Progenitor cell of endocrine pancreas (in vitro differentiated cells): ENCODE measurements around the gene MYO1G. TPM values are rescaled to one million over a fixed set of nuclear protein-coding genes. Genes with fewer than 3 reads are reported as not detected.
A peak's percentile ranks its signal among the peaks of the same experiment; 100 is the strongest.

Experiments
- DNase-seq: peaks from one replicate; pipeline ENCODE4 v3.0.0; 2021; ENCODE audit warnings: low spot score; ENCODE audit not compliant: unreplicated experiment
- H3K27ac Mint-ChIP-seq: 2 replicates; pipeline ENCODE4 v1.8.0; 2021; ENCODE audit warnings: mild to moderate bottlenecking, moderate library complexity, mixed read lengths
- H3K27me3 Mint-ChIP-seq: 2 replicates; pipeline ENCODE4 v1.8.0; 2021; ENCODE audit warnings: mixed read lengths
- H3K36me3 Mint-ChIP-seq: 2 replicates; pipeline ENCODE4 v1.8.0; 2022; ENCODE audit warnings: mixed read lengths; ENCODE audit not compliant: insufficient read depth
- H3K4me1 Mint-ChIP-seq: 2 replicates; pipeline ENCODE4 v1.8.0; 2021; ENCODE audit warnings: low read depth, mixed read lengths
- H3K4me3 Mint-ChIP-seq: 2 replicates; pipeline ENCODE4 v1.8.0; 2021; ENCODE audit warnings: low read depth, mild to moderate bottlenecking, moderate library complexity, mixed read lengths
- H3K9me3 Mint-ChIP-seq: 2 replicates; pipeline ENCODE4 v1.8.0; 2021; ENCODE audit warnings: low read depth, mixed read lengths
- total RNA-seq: library from RNA; stranded (reverse); gene quantifications from 2 replicates; pipeline ENCODE4 v1.2.1, GENCODE V29; 2021
- TF ChIP-seq, protein P1 (sequence below): fragments of 200-600 bp; sonication (generic); IDR thresholded peaks from one replicate; pipeline ENCODE4 v1.5.0; 2021; ENCODE audit warnings: antibody characterized with exemption, mild to moderate bottlenecking; ENCODE audit not compliant: unreplicated experiment

MYO1G gene
- total RNA-seq, 1 donor from 2014 or later = 0.67 TPM

DNA sequence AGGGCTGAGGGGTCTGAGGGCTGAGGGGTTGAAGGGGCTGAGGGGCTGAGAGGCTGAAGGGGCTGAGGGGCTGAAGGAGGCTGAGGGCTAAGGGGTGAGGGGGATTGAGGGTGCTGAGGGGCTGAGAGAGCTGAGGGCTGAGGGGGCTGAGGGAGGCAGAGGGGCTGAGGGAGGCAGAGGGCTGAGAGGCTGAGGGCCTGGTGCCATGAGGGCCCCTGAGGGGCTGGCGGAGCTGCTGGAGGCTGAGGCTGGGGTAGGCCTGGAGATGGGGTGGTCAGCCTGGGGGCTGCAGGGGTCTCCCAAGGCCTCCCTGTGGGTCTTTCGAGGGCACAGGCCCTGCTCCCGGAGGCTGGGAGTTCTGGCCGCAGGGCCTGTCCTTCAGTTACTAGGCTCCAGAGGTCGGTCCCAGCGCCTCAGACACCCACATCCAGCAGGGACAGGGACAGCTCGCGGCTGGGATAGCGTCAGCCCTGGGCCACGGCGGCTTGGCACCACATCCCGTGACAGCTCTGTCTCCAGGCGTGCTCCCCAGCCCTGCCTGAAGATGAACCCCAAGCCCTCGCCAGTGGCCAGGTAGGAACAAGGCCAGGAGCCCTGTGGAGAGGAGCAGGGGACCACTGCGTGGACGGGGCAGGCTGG, 16.9 kb downstream of the MYO1G start:
- no peak for DNase-seq
- Mint-ChIP-seq H3K27ac (no peak overlapping the region), H3K4me3 (no peak overlapping the region), H3K4me1 (no peaks in the 10 kb centered on the region), H3K36me3 (no peaks in the 10 kb centered on the region), H3K9me3 (no peaks in the 10 kb centered on the region), H3K27me3 (peaks cover 23% of the 10 kb centered on the region)
- TF ChIP-seq, protein P1, sequence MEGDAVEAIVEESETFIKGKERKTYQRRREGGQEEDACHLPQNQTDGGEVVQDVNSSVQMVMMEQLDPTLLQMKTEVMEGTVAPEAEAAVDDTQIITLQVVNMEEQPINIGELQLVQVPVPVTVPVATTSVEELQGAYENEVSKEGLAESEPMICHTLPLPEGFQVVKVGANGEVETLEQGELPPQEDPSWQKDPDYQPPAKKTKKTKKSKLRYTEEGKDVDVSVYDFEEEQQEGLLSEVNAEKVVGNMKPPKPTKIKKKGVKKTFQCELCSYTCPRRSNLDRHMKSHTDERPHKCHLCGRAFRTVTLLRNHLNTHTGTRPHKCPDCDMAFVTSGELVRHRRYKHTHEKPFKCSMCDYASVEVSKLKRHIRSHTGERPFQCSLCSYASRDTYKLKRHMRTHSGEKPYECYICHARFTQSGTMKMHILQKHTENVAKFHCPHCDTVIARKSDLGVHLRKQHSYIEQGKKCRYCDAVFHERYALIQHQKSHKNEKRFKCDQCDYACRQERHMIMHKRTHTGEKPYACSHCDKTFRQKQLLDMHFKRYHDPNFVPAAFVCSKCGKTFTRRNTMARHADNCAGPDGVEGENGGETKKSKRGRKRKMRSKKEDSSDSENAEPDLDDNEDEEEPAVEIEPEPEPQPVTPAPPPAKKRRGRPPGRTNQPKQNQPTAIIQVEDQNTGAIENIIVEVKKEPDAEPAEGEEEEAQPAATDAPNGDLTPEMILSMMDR = no peak

DNA sequence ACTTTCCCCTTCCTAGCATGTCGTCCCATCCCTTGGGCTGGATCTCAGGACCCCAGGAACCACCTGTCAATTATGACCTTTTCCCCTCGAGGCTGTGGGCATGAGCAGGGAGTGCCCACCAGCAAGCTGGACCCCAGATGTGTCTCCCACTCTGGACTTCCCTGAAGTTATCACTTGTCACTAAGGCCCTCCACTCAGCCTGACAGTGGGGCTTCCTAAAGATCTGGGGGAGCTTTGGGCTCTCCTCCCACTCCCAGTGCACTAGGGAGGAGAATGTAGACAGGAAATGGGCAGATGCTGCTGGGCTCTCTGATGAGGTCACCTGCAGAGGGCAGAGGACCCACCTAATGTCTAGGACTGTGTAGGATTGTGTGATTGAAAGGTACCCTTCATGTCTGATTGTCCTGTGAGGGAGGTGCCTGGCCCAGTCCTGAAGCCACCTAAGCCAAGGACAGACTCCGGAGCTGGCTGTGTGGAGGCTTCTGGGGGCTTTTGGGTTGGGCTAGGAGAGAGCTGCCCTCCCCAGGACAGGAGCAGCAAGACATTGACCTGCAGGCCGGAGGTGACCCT, 18.7 kb downstream of the MYO1G start:
- H3K27ac Mint-ChIP-seq = no peak overlapping the region
- peaks cover 23% of the 10 kb centered on the region for H3K27me3 Mint-ChIP-seq
- no peaks in the 10 kb centered on the region for H3K36me3 Mint-ChIP-seq
- H3K9me3 Mint-ChIP-seq = no peaks in the 10 kb centered on the region
- peaks cover 5% of the 10 kb centered on the region for H3K4me1 Mint-ChIP-seq
- TF ChIP-seq, protein P1 = no peak
- DNase-seq = no peak
- no peak overlapping the region for H3K4me3 Mint-ChIP-seq

DNA sequence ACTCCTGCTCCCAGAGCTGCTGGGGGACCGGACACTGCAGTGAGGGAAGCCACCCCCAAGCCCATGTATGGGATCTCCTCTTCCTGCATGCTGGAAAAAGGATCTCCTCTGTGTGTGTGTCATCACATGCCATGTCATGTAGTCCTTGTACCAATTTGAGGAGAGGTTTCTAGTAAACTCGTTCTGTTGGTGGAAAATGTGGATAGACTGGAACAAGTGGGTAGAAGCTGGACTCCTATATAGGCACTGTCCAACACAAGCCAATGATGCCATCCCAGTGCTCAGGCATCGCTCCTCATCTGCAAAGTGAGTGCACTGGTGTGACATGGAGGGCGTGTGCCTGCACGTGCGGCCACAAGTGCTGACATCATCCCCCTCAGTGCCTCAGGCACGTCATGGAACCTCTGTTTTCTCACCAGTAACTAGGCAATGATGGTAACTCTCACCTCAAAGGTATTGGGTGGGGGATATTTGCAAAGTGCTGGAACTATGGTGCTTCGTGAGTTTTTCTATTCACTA, 19.3 kb downstream of the MYO1G start:
- no peak for DNase-seq
- TF ChIP-seq, protein P1 = no peak
- Mint-ChIP-seq H3K9me3 (no peaks in the 10 kb centered on the region), H3K27me3 (peaks cover 23% of the 10 kb centered on the region), H3K27ac (no peak overlapping the region), H3K4me3 (no peak overlapping the region), H3K36me3 (no peaks in the 10 kb centered on the region), H3K4me1 (peaks cover 10% of the 10 kb centered on the region)

DNA sequence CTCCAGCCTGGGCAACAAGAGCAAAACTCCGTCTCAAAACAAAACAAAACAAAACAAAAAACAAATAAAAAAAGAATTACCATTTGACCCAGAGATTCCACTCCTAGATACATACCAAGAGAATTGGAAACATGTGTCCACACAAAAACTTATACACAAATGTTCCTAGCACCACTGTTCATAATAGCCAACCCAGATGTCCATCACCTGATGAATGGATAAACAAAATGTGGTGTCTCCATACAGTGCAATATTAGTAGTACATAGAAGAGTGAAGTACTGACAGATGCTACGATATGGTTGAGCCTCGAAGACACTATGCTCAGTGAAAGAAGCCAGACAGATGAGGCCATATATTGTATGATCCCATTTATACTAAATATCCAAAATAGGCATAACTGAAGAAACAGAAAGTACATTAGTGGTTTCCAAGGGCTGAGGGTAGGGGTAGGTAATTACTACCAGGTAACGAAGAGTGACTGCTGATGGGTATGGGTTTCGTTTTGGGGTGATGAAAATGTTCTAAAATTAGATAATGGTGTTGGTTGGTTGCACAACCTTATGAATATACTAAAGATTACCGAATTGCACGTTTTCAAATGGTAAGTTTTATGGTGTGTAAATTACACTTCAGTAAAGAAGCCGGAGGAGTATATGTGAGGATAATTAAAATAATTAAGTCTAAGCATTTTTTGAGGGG, 20.0 kb downstream of the MYO1G start:
- Mint-ChIP-seq H3K4me3 (no peak overlapping the region), H3K36me3 (no peaks in the 10 kb centered on the region), H3K9me3 (no peaks in the 10 kb centered on the region), H3K4me1 (peaks cover 10% of the 10 kb centered on the region), H3K27ac (peak overlapping the region; percentile 15), H3K27me3 (peaks cover 23% of the 10 kb centered on the region)
- TF ChIP-seq, protein P1 = no peak
- DNase-seq = no peak

DNA sequence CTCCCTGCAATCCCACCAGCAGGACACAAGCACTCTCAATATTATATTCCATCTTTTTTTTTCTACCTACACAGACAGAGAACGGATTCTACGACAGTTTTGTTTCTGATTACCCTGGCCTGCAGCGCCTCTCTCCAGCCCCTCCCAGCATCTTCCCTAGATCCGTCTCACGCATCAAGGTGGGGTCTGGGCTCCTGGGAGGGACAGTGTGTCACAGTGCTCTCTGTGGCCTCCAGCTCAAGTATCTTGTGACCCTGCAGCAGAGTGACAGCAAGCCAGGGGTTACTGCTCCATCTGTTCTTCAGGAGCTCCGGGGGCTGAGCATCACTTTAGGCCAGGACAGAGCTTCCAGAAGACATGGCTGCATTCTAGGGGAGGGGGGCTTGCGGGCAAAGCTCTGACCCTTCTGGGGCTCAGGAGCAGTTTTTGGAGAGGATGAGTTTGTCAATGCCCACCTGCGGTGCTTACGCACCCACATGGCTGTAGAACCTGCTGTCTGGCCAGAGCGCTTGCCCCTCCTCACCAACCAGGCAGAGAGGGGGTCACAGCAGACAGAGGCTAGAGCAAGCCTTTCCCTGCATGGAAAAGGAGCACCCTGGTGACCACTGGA, 22.6 kb downstream of the MYO1G start:
- DNase-seq = no peak
- Mint-ChIP-seq H3K9me3 (no peaks in the 10 kb centered on the region), H3K4me1 (peaks cover 10% of the 10 kb centered on the region), H3K4me3 (no peak overlapping the region), H3K36me3 (no peaks in the 10 kb centered on the region), H3K27ac (no peak overlapping the region), H3K27me3 (peaks cover 24% of the 10 kb centered on the region)
- TF ChIP-seq, protein P1 = no peak
